ENCODE data around the gene STX18. TPM values are rescaled to one million over a fixed set of nuclear protein-coding genes. Genes with fewer than 3 reads are reported as not detected.

The STX18 gene
- total RNA-seq, 1 donor from 2014 or later, result 36.7 TPM

DNA sequence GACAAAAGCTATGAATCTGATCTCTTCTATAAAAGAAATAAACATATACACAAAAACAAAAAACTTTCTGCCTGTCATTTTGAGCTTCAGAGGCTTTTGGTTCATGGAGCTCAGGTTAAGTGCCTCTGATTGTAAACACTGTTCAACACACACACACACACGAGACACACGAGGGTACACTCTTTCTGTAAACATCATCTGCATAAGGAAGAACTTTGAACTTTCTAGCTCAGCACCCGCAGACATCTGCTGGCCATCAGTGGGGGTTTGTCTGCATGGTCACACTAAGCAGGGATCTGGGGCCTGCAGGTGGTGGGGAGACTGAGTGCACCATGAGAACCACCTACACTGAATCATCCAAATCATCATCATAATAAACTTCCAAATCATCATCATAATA lies 54.9 kb downstream of the STX18 start:
- TF ChIP-seq, protein P1, sequence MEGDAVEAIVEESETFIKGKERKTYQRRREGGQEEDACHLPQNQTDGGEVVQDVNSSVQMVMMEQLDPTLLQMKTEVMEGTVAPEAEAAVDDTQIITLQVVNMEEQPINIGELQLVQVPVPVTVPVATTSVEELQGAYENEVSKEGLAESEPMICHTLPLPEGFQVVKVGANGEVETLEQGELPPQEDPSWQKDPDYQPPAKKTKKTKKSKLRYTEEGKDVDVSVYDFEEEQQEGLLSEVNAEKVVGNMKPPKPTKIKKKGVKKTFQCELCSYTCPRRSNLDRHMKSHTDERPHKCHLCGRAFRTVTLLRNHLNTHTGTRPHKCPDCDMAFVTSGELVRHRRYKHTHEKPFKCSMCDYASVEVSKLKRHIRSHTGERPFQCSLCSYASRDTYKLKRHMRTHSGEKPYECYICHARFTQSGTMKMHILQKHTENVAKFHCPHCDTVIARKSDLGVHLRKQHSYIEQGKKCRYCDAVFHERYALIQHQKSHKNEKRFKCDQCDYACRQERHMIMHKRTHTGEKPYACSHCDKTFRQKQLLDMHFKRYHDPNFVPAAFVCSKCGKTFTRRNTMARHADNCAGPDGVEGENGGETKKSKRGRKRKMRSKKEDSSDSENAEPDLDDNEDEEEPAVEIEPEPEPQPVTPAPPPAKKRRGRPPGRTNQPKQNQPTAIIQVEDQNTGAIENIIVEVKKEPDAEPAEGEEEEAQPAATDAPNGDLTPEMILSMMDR (conservative IDR thresholded peaks at IDR 0.05), result no peak
- Mint-ChIP-seq H3K27me3 (ENCODE audit: low read depth) (no peaks in the 10 kb centered on the region), H3K4me1 (peaks cover 21% of the 10 kb centered on the region), H3K4me3 (no peak overlapping the region), H3K9me3 (no peaks in the 10 kb centered on the region), H3K27ac (ENCODE audit: unreplicated experiment) (no peak overlapping the region), H3K36me3 (ENCODE audit: low read depth) (no peaks in the 10 kb centered on the region)
- DNase-seq (ENCODE audit: low read depth, low spot score), result no peak

DNA sequence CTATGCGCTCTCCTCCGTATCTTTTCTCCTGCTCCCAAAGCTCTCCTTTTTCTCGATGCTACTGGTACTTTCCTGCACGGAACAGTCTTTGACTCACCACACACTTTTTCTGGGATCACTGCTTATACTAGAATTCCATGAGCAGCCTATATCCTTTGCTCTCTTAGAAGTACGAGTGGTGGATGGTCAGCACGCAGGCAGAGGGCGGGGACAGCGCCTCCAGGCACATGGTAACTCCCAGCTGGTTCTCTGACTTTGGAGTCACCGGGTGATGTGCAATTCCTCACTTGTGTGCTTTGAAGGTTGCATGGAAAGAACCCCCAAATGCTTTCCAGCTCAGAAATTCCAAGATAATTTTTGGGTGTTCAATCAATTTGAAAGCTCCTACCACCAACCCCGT lies 56.0 kb downstream of the STX18 start:
- DNase-seq (ENCODE audit: low read depth, low spot score), result no peak
- peaks cover 33% of the 10 kb centered on the region for H3K4me1 Mint-ChIP-seq
- H3K36me3 Mint-ChIP-seq (ENCODE audit: low read depth), result no peaks in the 10 kb centered on the region
- H3K27ac Mint-ChIP-seq (ENCODE audit: unreplicated experiment), result no peak overlapping the region
- H3K27me3 Mint-ChIP-seq (ENCODE audit: low read depth), result no peaks in the 10 kb centered on the region
- TF ChIP-seq, protein P1 (conservative IDR thresholded peaks at IDR 0.05), result no peak
- no peak overlapping the region for H3K4me3 Mint-ChIP-seq
- no peaks in the 10 kb centered on the region for H3K9me3 Mint-ChIP-seq

DNA sequence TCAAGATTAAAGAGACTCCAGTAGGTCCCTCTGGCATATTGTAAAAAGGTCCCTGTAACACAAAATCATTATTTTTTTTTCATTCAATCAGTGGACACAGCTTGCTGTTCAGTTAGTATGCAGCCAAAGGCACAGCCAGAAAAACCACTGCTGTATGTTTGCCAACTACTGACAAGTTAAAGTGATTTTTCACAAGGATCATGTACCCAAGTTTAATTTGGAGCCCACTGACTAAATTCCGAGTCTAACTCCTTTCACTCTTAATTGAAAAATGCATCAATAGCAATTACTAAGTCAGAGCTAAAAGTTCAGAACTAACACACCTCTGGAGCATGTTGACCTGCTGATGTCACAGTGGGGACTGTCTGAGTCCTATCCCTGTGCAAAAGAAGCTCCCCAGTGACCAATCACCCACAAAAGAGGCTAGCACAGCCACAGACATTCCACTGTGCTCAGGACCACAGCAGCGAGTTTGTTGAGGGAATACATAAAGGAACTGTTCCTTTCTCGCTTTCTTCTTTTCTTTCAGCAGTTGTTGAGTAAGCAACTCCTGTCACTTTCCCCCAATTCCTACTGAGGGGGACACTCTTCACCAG lies 60.4 kb downstream of the STX18 start:
- DNase-seq (ENCODE audit: low read depth, low spot score), result no peak
- Mint-ChIP-seq H3K4me3 (peak overlapping the region; percentile 54), H3K27me3 (ENCODE audit: low read depth) (no peaks in the 10 kb centered on the region), H3K27ac (ENCODE audit: unreplicated experiment) (peak overlapping the region; percentile 99), H3K36me3 (ENCODE audit: low read depth) (no peaks in the 10 kb centered on the region), H3K4me1 (peaks cover 46% of the 10 kb centered on the region), H3K9me3 (no peaks in the 10 kb centered on the region)
- TF ChIP-seq, protein P1 (conservative IDR thresholded peaks at IDR 0.05), result no peak

DNA sequence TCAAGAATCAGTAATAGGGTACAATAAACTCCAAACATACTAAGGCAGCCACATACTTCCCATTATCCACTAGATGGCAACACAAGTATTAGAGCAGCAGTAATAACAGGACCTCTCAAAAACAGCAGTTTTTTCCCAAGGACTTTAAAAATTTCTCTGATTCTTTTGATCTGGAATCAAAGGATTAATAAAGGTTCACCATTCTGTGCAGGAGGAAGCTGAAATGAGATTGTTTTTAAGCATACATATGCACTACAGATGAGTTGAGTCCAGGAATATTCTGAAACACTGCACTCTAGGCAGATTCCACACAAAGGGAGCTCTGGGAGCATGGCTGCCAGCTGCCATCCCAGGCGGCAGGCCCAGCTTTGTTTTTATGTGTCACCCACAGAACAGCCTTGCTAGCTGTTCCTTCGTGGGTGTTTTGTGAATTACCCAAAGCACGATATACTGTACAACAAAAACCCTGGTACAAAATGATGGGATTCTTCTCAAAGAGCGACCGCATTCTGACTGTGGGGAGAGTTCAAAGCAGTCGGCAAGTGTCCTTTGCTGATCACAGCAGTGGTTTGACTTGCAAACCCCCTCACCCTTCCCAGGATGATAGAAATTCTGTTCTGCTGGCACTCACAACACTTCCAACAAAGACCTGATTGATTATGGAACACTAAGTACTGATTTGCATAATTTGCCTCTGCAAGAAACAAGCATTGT lies 61.0 kb downstream of the STX18 start:
- peak overlapping the region; percentile 54 for H3K4me3 Mint-ChIP-seq
- no peaks in the 10 kb centered on the region for H3K27me3 Mint-ChIP-seq (ENCODE audit: low read depth)
- H3K27ac Mint-ChIP-seq (ENCODE audit: unreplicated experiment), result peak overlapping the region; percentile 99
- H3K4me1 Mint-ChIP-seq, result peaks cover 46% of the 10 kb centered on the region
- H3K36me3 Mint-ChIP-seq (ENCODE audit: low read depth), result no peaks in the 10 kb centered on the region
- DNase-seq (ENCODE audit: low read depth, low spot score), result peak; percentile 34
- no peaks in the 10 kb centered on the region for H3K9me3 Mint-ChIP-seq
- TF ChIP-seq, protein P1 (conservative IDR thresholded peaks at IDR 0.05), result peak; percentile 64

DNA sequence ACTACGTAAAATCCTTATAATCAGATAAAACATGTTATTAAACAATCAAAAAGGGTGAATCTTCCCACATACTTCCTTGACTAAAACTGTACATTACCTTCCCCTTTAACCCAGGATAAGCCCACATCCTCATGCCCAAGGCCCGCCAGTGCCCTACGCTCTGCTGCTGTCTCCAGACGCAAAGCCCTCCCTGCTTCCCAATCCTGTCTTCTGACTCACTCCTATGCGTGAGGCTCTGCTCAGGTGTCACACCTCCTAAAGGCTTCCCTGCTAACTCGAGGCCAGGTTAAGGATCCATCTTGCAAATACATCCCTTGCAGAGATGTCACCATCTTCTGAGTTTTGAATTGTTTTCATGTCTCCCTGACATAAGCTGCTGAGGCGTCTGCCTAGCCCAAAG lies 61.6 kb downstream of the STX18 start:
- H3K9me3 Mint-ChIP-seq, result no peaks in the 10 kb centered on the region
- peak overlapping the region; percentile 54 for H3K4me3 Mint-ChIP-seq
- H3K27me3 Mint-ChIP-seq (ENCODE audit: low read depth), result no peaks in the 10 kb centered on the region
- peaks cover 46% of the 10 kb centered on the region for H3K4me1 Mint-ChIP-seq
- peak overlapping the region; percentile 92 for H3K27ac Mint-ChIP-seq (ENCODE audit: unreplicated experiment)
- no peaks in the 10 kb centered on the region for H3K36me3 Mint-ChIP-seq (ENCODE audit: low read depth)
- no peak for DNase-seq (ENCODE audit: low read depth, low spot score)
- TF ChIP-seq, protein P1 (conservative IDR thresholded peaks at IDR 0.05), result no peak

All from neural crest cell (in vitro differentiated cells).